Measurements from ENCODE around the gene PLA1A. TPM values are rescaled to one million over a fixed set of nuclear protein-coding genes. Genes with fewer than 3 reads are reported as not detected.

Gene PLA1A
- total RNA-seq, 1 experiment from 2014 or later, result not detected

DNA sequence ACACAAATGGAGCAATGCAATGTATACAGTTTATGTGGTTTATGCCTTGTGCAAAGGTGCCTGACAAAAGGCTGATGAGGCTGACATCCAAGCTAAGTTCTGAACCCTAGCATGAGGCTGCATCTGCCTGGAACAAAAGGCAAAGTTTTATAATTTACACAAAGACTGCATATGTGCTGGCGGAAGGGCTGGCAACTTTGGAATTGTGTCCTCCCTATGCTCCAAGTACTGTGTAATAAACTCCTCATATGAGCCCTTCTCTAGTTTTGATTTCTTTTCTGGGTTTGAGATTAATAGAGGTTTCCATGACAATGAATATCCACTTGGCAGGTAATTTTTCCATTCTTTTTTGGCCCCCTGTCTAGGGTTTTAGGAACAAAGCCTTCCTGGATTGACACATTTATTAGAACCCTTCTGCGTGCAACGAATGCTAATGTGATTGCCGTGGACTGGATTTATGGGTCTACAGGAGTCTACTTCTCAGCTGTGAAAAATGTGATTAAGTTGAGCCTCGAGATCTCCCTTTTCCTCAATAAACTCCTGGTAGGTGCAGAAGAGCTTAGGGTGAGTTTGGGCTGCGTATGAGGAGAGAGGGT lies 10.8 kb downstream of the PLA1A start:
- H3K4me1 ChIP-seq (replicated peaks; ENCODE audit: insufficient read depth), result no peaks in the 10 kb centered on the region
- H3K36me3 ChIP-seq (ENCODE audit: low read depth), result no peaks in the 10 kb centered on the region
- H3K79me2 ChIP-seq (ENCODE audit: low read depth), result no peaks in the 10 kb centered on the region
- H3K27ac ChIP-seq, result no peak overlapping the region
- H3K9me3 ChIP-seq (ENCODE audit: insufficient read depth, low read depth), result 0 out of 2 replicates have a peak, but pooled peaks cover 3% of the 10 kb centered on the region
- TF ChIP-seq CTCF (conservative IDR thresholded peaks at IDR 0.05), result no peak
- no peak for TF ChIP-seq EZH2 (IDR thresholded peaks at IDR 0.05; ENCODE audit: low read depth)
- BruUV-seq (replicated peaks), result no TSS peak
- H3K9me2 ChIP-seq (ENCODE audit: insufficient read depth), result no peaks in the 10 kb centered on the region
- no peak overlapping the region for H3K4me3 ChIP-seq
- CTCF ChIA-PET, result no interaction called here
- no peak overlapping the region for H2AFZ ChIP-seq
- H3K27me3 ChIP-seq (ENCODE audit: insufficient read depth, low read depth), result no peaks in the 10 kb centered on the region
- no peak overlapping the region for H3K4me2 ChIP-seq
- H3F3A ChIP-seq (ENCODE audit: insufficient read depth, low read depth), result no peaks in the 10 kb centered on the region
- no peaks in the 10 kb centered on the region for H4K20me1 ChIP-seq (ENCODE audit: insufficient read depth)
- intact Hi-C loops (cut with micrococcal nuclease; ENCODE audit: unreplicated experiment), result no loop called here
- POLR2A ChIA-PET (ENCODE audit: unreplicated experiment), result no interaction called here
- no peak for DNase-seq

GRCh38 chr3:119609301-119609700 lies 11.6 kb downstream of the PLA1A start:
- Histone ChIP-seq H3K4me3 (no peak overlapping the region), H3K9me3 (ENCODE audit: insufficient read depth, low read depth) (0 out of 2 replicates have a peak, but pooled peaks cover 3% of the 10 kb centered on the region), H3K79me2 (ENCODE audit: low read depth) (no peaks in the 10 kb centered on the region), H3K4me1 (replicated peaks; ENCODE audit: insufficient read depth) (no peaks in the 10 kb centered on the region), H3K27me3 (ENCODE audit: insufficient read depth, low read depth) (no peaks in the 10 kb centered on the region), H3K4me2 (no peak overlapping the region), H3F3A (ENCODE audit: insufficient read depth, low read depth) (no peaks in the 10 kb centered on the region), H3K27ac (no peak overlapping the region), H2AFZ (no peak overlapping the region), H4K20me1 (ENCODE audit: insufficient read depth) (no peaks in the 10 kb centered on the region), H3K36me3 (ENCODE audit: low read depth) (no peaks in the 10 kb centered on the region), H3K9me2 (ENCODE audit: insufficient read depth) (no peaks in the 10 kb centered on the region)
- POLR2A ChIA-PET (ENCODE audit: unreplicated experiment), result no interaction called here
- CTCF ChIA-PET, result no interaction called here
- no peak for TF ChIP-seq CTCF (conservative IDR thresholded peaks at IDR 0.05)
- no peak for TF ChIP-seq EZH2 (IDR thresholded peaks at IDR 0.05; ENCODE audit: low read depth)
- no TSS peak for BruUV-seq (replicated peaks)
- DNase-seq, result no peak
- intact Hi-C loops (cut with micrococcal nuclease; ENCODE audit: unreplicated experiment), result no loop called here

DNA sequence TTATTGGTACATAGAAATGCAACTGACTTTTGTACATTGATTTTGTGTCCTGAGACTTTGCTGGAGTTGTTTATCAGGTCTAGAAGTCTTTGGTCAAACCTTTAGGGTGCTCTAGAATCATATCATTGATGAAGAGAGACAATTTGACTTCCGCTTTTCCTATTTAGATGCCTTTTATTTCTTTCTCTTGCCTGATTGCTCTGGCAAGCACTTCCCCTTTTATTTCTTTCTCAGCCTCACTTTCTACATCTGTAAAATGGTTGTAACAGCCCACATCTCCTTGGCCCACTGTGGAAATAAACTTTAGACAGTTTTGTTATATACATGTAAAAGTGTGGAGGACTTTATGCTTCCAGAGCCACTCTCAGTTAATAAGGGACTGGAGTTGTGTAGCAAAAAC lies 14.0 kb downstream of the PLA1A start:
- no peaks in the 10 kb centered on the region for H4K20me1 ChIP-seq (ENCODE audit: insufficient read depth)
- H3K4me2 ChIP-seq, result no peak overlapping the region
- no peaks in the 10 kb centered on the region for H3F3A ChIP-seq (ENCODE audit: insufficient read depth, low read depth)
- no peak for DNase-seq
- 0 out of 2 replicates have a peak, but pooled peaks cover 3% of the 10 kb centered on the region for H3K9me3 ChIP-seq (ENCODE audit: insufficient read depth, low read depth)
- TF ChIP-seq EZH2 (IDR thresholded peaks at IDR 0.05; ENCODE audit: low read depth) (no peak), CTCF (conservative IDR thresholded peaks at IDR 0.05) (no peak)
- ChIA-PET CTCF (no interaction called here), POLR2A (ENCODE audit: unreplicated experiment) (no interaction called here)
- no peaks in the 10 kb centered on the region; the same call in 1 of the 2 replicates for H3K27me3 ChIP-seq (ENCODE audit: insufficient read depth, low read depth)
- H3K27ac ChIP-seq, result no peak overlapping the region
- H3K9me2 ChIP-seq (ENCODE audit: insufficient read depth), result no peaks in the 10 kb centered on the region
- H3K4me1 ChIP-seq (replicated peaks; ENCODE audit: insufficient read depth), result no peaks in the 10 kb centered on the region
- H3K4me3 ChIP-seq, result no peak overlapping the region
- intact Hi-C loops (cut with micrococcal nuclease; ENCODE audit: unreplicated experiment), result no loop called here
- no peak overlapping the region for H2AFZ ChIP-seq
- no peaks in the 10 kb centered on the region for H3K36me3 ChIP-seq (ENCODE audit: low read depth)
- H3K79me2 ChIP-seq (ENCODE audit: low read depth), result no peaks in the 10 kb centered on the region
- no TSS peak for BruUV-seq (replicated peaks)

Data from PC-9 (cell line).